Measurements from ENCODE around the gene FBXO15.
A peak's percentile ranks its signal among the peaks of the same experiment; 100 is the strongest.

FBXO15 gene

GRCh38 chr18:74155276-74155675, 7.6 kb upstream of the FBXO15 start:
- H3K4me3 ChIP-seq (ENCODE audit: low read depth, low read length), result no peak overlapping the region
- DNase-seq (ENCODE audit: low read depth), result no peak

DNA sequence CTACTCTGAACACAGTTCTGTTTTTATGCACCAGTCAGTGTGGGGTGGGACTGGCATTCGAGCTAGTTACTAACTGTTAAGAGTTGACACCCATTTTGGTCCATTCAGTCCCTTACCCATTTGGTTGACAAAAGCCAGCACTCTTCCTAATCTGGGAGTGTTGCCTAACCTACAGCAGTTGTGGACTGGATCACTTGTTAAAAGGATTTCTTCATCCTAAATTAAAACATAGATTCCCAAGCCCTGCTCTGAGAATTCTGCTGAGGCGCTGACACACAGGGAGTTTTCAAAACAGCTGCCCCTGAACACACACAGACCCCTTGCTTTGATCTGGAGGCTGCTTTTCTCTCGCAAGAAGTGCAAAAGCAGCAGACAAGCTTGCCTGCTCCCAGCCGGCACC, 7.1 kb upstream of the FBXO15 start:
- no peak overlapping the region for H3K4me3 ChIP-seq (ENCODE audit: low read depth, low read length)
- no peak for DNase-seq (ENCODE audit: low read depth)

DNA sequence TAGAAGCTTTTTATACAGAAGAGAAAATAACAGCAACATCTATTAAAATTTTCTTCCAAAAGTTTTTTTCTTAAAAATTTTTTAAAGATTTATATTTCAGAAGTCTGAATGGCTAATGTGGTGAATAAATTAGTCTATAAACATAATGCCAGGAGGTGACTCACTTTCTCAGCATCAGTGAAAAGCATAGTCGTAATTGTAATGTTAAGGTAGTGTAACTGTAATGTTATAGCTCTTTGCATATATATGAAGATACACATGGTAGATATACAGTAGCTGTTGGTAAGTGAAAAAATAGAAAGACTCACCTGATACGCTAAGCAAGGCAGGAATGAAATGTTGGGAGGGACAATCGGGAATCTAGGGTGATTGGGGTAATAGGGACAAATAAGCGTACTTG, 6.2 kb upstream of the FBXO15 start:
- DNase-seq (ENCODE audit: low read depth), result no peak
- no peak overlapping the region for H3K4me3 ChIP-seq (ENCODE audit: low read depth, low read length)

DNA sequence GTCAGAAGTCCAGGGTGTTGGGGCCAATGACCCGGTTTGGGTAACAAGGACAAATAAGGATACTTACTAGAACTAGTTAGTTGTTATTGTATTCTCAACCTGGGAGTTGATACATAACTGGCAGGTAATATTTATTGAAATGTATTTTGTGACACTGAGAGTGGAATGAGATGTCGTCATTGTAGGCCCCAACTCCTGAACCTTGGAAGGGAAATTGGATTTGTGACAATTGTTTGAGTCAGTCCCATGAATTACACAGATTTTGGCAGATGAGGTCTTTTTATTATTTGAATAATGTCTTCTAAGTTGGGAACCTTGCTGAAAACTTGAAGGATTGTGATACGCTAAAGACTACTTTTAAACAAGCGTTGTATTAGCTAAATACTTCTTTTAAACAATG, 5.7 kb upstream of the FBXO15 start:
- no peak for DNase-seq (ENCODE audit: low read depth)
- H3K4me3 ChIP-seq (ENCODE audit: low read depth, low read length), result no peak overlapping the region

GRCh38 chr18:74152857-74153256, 5.2 kb upstream of the FBXO15 start:
- DNase-seq (ENCODE audit: low read depth), result no peak
- no peak overlapping the region for H3K4me3 ChIP-seq (ENCODE audit: low read depth, low read length)

DNA sequence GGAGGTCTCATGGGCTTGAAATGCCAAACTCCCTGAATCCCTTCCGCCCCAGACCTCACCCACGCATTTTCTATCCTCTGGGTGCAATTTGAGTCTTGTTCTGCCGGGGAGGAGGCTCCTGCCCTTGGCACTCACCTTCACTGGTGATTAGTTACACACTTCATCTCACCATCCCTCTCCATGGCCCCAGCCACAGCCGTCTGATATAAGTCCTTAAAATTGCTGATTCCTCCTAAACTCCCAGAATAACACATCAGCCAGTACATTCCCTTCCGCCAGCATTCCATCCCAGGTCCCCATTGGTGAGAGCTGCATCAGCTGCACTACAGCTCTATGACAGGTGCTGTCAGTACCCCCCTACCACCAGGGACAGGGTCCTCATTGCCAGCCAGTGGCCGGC, 4.6 kb upstream of the FBXO15 start:
- DNase-seq (ENCODE audit: low read depth), result no peak
- no peak overlapping the region for H3K4me3 ChIP-seq (ENCODE audit: low read depth, low read length)

DNA sequence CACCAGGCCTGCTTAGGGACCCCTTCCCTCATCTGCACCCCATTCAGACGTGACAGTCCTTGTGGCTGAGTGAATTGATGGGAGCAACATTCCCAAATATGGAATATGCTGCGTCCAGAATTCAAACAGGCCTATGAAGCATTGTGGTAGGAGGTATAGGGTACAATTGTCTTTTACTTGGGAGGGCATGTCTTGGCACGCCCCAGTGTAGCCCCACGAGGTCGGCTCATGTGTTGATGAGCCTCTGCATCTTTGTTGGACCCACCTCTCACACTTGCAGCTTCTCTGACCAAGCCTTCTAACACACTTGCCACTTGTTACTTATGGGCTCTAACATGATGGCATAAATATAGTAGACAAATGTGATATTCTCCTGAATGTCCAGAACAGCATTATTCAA, 2.2 kb upstream of the FBXO15 start:
- peak overlapping the region; percentile 89 for H3K4me3 ChIP-seq (ENCODE audit: low read depth, low read length)
- DNase-seq (ENCODE audit: low read depth), result no peak

- no peak for DNase-seq (ENCODE audit: low read depth)
- H3K4me3 ChIP-seq (ENCODE audit: low read depth, low read length), result peak overlapping the region; percentile 89
Observed at GRCh38 chr18:74148543-74149070, 973 bp upstream of the FBXO15 start.

DNA sequence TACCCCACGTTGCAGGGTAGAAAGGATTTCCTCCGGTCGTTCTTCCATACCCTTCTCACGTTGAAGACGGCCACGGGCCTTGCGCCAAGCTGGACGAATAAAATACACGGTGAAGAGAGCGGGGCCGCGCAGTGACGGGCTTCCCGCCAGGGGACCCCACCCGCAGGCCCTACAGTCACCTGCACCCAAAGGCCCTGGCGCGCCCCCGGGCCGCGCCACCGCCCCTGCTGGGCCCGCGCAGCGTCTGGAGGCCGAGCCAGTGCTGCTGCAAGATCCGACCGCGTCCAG, 199 bp downstream of the FBXO15 start:
- H3K4me3 ChIP-seq (ENCODE audit: low read depth, low read length), result peak overlapping the region; percentile 89
- no peak for DNase-seq (ENCODE audit: low read depth)

GRCh38 chr18:74146756-74147155, 878 bp downstream of the FBXO15 start:
- H3K4me3 ChIP-seq (ENCODE audit: low read depth, low read length), result peak overlapping the region; percentile 89
- DNase-seq (ENCODE audit: low read depth), result peak; percentile 5

GRCh38 chr18:74142252-74142651, 5.4 kb downstream of the FBXO15 start:
- H3K4me3 ChIP-seq (ENCODE audit: low read depth, low read length), result no peak overlapping the region
- no peak for DNase-seq (ENCODE audit: low read depth)

GRCh38 chr18:74141667-74142066, 6.0 kb downstream of the FBXO15 start:
- DNase-seq (ENCODE audit: low read depth), result no peak
- H3K4me3 ChIP-seq (ENCODE audit: low read depth, low read length), result no peak overlapping the region

GRCh38 chr18:74140582-74140981, 7.1 kb downstream of the FBXO15 start:
- no peak overlapping the region for H3K4me3 ChIP-seq (ENCODE audit: low read depth, low read length)

GRCh38 chr18:74139888-74140287, 7.7 kb downstream of the FBXO15 start:
- DNase-seq (ENCODE audit: low read depth), result peak; percentile 41
- no peak overlapping the region for H3K4me3 ChIP-seq (ENCODE audit: low read depth, low read length)

More at GRCh38 chr18:74140582-74140981, 7.1 kb downstream of the FBXO15 start:
- no peak for DNase-seq (ENCODE audit: low read depth)

GRCh38 chr18:74139411-74139810, 8.2 kb downstream of the FBXO15 start:
- no peak overlapping the region for H3K4me3 ChIP-seq (ENCODE audit: low read depth, low read length)
- peak; percentile 5 for DNase-seq (ENCODE audit: low read depth)

- no peak overlapping the region for H3K4me3 ChIP-seq (ENCODE audit: low read depth, low read length)
- no peak for DNase-seq (ENCODE audit: low read depth)
Observed at GRCh38 chr18:74137920-74138538, 9.6 kb downstream of the FBXO15 start.

DNA sequence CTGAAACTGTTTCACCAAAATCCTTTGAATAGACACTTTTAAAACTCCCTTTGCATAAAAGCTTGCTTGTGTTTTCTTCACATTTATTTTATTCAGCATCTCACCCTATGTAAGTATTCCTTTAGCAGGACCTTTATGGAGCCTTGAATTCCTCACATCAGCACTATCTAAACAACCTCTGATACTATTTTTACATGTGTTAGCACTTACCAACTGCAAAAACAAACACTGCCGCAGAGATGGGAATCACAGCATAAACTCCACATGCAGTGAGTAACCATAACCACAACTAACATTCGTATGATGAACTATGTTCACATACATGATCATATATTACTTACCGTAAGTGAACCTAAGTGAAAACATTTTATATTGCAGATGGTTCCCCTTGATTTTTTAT, 15.4 kb downstream of the FBXO15 start:
- no peak for DNase-seq (ENCODE audit: low read depth)

DNA sequence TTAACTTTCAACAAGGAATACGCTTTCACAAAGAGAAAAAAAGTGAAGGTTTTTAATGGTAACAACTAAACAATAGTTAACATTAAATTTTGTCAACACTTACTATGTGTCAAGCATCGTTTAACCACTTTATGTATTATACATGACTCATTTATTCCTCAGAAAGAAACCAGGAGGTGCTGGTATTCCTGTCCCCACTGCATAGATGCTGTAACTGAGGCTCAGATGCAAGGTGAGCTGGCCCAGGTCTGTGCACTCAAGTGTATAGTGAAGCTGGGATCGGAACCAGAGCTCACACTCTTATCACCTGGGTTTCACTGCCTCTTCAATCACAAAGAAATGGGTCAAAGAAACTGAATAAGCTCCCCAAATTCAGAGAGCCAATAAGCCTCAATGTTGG, 16.5 kb downstream of the FBXO15 start:
- no peak overlapping the region for H3K4me3 ChIP-seq (ENCODE audit: low read depth, low read length)
- no peak for DNase-seq (ENCODE audit: low read depth)

More for the DNA sequence above, 15.4 kb downstream of the FBXO15 start:
- no peak overlapping the region for H3K4me3 ChIP-seq (ENCODE audit: low read depth, low read length)

- no peak for DNase-seq (ENCODE audit: low read depth)
- no peak overlapping the region for H3K4me3 ChIP-seq (ENCODE audit: low read depth, low read length)
Observed at GRCh38 chr18:74128159-74128558, 19.5 kb downstream of the FBXO15 start.

DNA sequence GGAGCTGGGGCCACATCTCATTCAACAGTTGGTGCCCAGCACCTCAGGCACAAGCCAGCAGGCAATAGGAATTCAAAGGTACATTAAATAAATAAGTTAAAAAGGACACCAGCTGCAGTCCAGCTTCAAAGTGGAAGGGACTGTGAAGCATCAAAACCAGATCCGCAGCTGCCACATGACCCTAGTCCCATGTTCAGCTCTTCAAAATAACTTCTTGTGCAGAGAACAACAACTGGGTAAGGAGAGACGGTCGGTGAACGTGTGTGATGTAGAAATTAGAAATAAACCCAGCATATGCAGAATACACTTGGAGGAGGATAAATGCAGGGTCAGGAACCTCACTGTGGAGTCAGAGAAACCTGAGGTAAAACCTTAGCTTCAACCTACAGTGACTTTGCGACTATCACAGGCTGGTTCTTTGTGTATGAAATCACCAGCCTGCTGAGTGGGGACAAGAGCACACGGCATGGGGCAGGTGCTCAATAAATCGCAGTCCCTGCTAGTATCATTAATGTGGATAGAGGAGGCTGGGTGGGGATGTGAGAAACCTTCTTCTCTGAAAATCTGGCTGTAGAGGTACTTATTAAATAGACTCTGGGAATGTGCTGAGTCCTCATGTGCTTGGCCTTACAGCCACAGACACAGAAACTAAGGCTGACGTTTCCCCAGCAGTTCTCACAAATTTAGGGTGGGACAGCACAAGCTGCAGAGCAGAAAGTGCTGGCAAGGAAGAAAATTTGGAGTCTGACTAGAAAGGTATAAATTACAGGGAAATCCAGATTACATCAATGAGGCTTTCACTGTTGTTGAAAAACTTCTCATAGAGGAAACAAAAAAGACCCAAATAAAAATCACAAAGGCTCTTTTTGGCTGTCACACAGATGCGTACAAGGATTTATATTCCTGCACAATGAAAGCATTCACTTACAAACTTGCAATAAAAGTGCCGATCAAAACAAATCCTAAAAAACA, 20.7 kb downstream of the FBXO15 start:
- H3K4me3 ChIP-seq (ENCODE audit: low read depth, low read length), result no peak overlapping the region
- DNase-seq (ENCODE audit: low read depth), result no peak

DNA sequence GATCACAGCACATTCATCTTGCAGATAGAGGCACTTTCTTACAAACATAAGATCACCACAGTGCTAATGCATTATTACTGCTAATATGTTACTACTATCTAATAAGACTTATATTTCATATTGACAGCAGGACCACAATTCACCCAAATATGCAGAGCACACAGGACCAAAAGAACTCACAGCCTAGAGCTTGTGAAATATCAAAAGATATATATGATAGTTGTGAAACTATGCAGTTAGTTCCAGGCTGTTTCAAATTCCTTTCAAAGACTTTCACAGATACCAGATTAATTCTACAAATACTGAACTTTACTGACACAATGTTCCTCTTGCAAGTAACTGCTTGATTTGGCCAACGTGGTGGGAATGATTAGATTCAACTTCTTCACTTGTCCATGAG, 23.0 kb downstream of the FBXO15 start:
- DNase-seq (ENCODE audit: low read depth), result no peak
- no peak overlapping the region for H3K4me3 ChIP-seq (ENCODE audit: low read depth, low read length)

All from skeletal muscle cell (primary cell).